Body of pancreas (tissue), 4 donors: Measurements from ENCODE around the gene C19orf81. TPM values are rescaled to one million over a fixed set of nuclear protein-coding genes. Genes with fewer than 3 reads are reported as not detected.

Experiments
- ATAC-seq: fragments of 150-250 bp; one replicate; pipeline ENCODE4 v1.9.1; 2016
- DNase-seq, 4 donors: peaks; one replicate each; pipeline ENCODE4 v3.0.0-alpha.2; 2019
- H3K27ac ChIP-seq, 4 donors: fragments of 200-600 bp; sonication (generic); 1 replicate in 3 of 4; 2 replicates in 1 of 4; pipeline versions ENCODE4 v1.5.1 to v1.6.1; 2016 to 2019; ENCODE audit warnings: mild to moderate bottlenecking in 1 of 4, mixed read lengths in 1 of 4, moderate library complexity in 1 of 4
- H3K27me3 ChIP-seq, 2 donors: fragments of 200-600 bp; sonication (generic); one replicate each; pipeline ENCODE4 v1.6.0; 2016; ENCODE audit warnings: mild to moderate bottlenecking in 1 of 2
- H3K36me3 ChIP-seq, 2 donors: fragments of 200-600 bp; sonication (generic); replicated peaks in 1 of 2; 2 replicates each; pipeline ENCODE4 v1.5.1; 2016; ENCODE audit warnings: low read depth in 2 of 2; ENCODE audit not compliant: insufficient read depth in 1 of 2
- H3K4me1 ChIP-seq: fragments of 200-600 bp; sonication (generic); one replicate; pipeline ENCODE4 v1.6.0; 2016
- H3K4me3 ChIP-seq, 2 donors: fragments of 200-600 bp; sonication (generic); 1 replicate in 1 of 2; 2 replicates in 1 of 2; pipeline ENCODE4 v1.5.1; 2016 to 2019
- H3K9me3 ChIP-seq, 3 donors: fragments of 200-600 bp; sonication (generic); 1 replicate in 2 of 3; 2 replicates in 1 of 3; pipeline ENCODE4 v1.5.1; 2016
- POLR2A ChIP-seq, 3 donors: fragments of 450-650 bp; IDR thresholded peaks; one replicate each; pipeline ENCODE4 v1.6.1; 2016; ENCODE audit warnings: antibody characterized with exemption in 3 of 3, mild to moderate bottlenecking in 2 of 3
- WGBS, 2 donors: methylation state at CpG; one replicate each; pipeline ENCODE4 v1.1.5; 2017; 5-methylcytosine and 5-hydroxymethylcytosine counted together
- intact Hi-C: fragments of 100-400 bp; cut with DNase I; formaldehyde crosslinking; loops from one replicate; pipeline ENCODE4 v1.15.1; 2023
- total RNA-seq, 2 donors: library from RNA; depleted of rRNA; stranded (reverse); fragments of >200 nt; gene quantifications; one replicate each; pipeline ENCODE4 v1.1.0, GENCODE V29; 2016
- TF ChIP-seq, protein P1 (sequence below), 7 experiments: fragments of 450-650 bp in 4 of 7; fragments of 200-600 bp in 3 of 7; sonication (generic) in 3 of 7; IDR thresholded peaks; one replicate each; pipeline ENCODE4 v1.5.1; 2016 to 2019; ENCODE audit warnings: antibody characterized with exemption in 7 of 7

The C19orf81 gene
- total RNA-seq, 2 donors from 2014 or later, result not detected

DNA sequence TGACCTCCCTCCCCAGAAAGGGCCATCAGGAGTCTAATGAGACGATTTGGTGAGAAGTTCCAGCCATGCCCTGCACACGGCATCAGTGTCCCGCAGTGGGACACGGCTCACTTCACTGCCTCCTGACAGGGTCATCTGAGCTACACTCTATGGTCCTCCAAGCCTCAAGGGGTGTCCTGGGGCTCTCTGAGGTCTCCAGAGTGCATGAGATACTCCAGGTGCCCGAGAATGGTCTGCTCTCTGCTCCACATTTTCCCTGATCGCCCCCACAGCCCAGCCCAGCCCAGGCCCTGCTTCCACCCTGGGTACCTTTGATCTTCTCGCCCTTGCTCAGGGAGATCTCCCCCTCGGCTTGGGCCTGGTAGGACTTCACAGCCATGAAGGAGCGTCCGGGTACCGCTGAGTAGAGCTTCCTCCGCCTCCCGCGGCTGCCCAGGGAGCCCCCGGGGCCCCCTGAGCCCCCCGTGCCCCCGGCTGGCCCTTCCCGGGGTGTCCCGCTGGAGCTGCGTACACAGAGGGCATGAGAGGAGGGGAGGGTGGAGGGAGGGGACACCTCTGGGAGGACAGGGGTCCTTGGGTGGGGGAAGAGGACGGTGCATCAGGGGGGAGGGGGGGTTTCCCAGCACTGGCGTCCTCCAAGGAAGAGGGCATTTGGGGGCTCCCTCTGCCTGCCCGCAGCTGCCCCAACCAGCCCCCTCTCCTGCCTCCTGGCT lies 53.1 kb downstream of the C19orf81 start:
- no peaks in the 10 kb centered on the region for H3K4me1 ChIP-seq
- intact Hi-C loops, result no loop called here
- peaks cover 0 to 11% of the 10 kb centered on the region in 2 donors for H3K27me3 ChIP-seq
- no peak overlapping the region for H3K27ac ChIP-seq
- DNase-seq, result no peak
- H3K9me3 ChIP-seq, result no peaks in the 10 kb centered on the region
- ATAC-seq, result no peak
- WGBS, 2 donors, result 39 to 46% methylated on average over 12 to 20 of the region's 23 CpGs
- no peak for TF ChIP-seq POLR2A (IDR thresholded peaks at IDR 0.05)
- TF ChIP-seq, protein P1, sequence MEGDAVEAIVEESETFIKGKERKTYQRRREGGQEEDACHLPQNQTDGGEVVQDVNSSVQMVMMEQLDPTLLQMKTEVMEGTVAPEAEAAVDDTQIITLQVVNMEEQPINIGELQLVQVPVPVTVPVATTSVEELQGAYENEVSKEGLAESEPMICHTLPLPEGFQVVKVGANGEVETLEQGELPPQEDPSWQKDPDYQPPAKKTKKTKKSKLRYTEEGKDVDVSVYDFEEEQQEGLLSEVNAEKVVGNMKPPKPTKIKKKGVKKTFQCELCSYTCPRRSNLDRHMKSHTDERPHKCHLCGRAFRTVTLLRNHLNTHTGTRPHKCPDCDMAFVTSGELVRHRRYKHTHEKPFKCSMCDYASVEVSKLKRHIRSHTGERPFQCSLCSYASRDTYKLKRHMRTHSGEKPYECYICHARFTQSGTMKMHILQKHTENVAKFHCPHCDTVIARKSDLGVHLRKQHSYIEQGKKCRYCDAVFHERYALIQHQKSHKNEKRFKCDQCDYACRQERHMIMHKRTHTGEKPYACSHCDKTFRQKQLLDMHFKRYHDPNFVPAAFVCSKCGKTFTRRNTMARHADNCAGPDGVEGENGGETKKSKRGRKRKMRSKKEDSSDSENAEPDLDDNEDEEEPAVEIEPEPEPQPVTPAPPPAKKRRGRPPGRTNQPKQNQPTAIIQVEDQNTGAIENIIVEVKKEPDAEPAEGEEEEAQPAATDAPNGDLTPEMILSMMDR (IDR thresholded peaks at IDR 0.05), result no peak
- H3K36me3 ChIP-seq, result no peaks in the 10 kb centered on the region
- H3K4me3 ChIP-seq, result no peak overlapping the region

DNA sequence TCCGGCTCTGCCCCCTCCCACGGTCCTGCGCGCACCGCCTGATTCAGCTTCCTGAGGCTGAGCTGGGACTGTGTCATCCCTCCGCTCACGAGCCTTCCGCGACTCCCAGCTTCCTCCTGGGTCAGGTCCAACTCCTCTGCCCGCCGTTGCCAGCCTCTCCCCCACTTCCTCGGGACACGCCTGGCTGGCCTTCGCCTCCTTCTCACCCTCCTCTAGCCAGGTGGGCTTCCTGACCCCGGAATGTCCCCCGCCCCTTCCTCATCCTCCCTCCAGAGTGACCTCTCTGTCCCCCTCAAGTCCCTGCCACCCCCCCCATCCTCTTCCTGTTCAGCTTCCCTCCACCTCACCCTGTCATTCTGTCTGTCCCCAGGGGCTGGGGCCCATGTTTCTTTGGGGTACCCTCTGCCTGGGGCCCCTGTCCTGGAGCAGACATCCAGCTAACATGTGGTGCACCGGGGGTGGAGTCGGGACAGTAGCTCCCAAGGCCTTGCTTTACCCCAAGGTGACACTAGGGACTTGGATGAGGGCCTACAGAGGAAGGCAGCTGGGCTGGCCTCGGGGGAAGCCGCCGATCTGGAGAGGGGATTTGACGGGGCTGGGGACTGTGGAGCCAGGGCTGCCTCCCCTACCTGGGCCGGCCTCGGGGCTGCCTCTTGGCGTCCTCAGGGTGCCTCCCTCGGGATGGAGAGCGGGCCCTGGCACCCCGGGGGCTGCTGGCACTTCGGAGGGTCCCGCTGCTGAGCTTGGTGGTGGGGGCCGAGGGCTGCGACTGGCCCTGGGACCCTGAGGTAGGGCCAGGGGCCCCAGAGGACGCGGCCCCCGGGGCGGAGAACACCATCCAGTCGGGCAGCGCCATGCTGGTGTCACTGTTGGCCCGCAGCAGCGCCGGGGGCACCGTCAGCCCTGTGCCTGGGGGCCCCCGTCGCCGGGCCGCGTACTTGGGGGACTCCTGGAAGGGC lies 53.9 kb downstream of the C19orf81 start:
- Histone ChIP-seq H3K36me3 (no peaks in the 10 kb centered on the region), H3K4me1 (no peaks in the 10 kb centered on the region), H3K27me3 (peaks cover 0 to 11% of the 10 kb centered on the region in 2 donors), H3K27ac (no peak overlapping the region), H3K9me3 (no peaks in the 10 kb centered on the region), H3K4me3 (no peak overlapping the region)
- WGBS, 2 donors, result 52% methylated on average over 27 to 36 of the region's 47 CpGs
- TF ChIP-seq POLR2A (IDR thresholded peaks at IDR 0.05), result no peak
- TF ChIP-seq, protein P1 (IDR thresholded peaks at IDR 0.05), result no peak
- DNase-seq (no peak), ATAC-seq (no peak)
- intact Hi-C loops, result no loop called here

DNA sequence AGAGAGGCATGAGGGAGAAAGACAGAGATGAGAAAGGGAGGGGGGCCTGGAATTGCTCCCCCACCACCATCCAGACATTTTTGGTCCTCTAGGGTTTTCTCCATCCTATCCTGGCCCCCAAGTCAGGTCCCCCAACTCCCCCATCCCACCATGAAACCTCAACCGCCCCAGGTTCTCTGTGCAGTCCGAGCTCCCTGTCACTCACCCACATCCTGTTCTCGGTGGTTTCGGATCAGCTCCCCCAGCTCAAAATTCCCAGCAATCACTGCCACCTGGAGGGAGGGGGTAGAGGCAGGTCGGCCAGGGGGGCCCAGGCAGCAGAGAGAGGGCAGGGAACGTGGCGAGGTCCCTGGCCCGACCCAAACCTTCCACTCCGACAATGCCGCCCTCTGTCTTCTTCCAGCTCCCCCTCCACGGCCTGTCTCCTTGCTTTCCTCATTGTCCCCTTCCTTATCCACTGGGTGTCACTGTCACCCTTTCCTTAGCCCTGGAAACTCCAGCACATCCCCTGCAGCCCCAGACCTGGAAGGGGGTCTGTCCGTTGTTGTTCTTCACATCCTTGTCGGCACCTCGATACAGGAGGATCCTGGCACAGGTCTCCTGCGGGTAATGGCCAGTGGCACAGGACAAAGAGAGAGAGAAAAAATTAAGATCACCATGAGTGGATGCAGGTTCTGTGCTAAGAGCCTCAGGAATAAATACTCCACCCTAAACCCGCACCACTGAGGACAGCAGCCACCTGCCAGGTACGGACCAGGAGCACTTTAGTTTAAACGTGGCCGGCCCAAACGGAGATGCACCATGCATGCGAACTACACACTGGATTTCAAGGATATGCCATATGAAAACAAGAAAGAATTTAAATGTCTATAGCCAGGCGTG lies 54.9 kb downstream of the C19orf81 start:
- no peaks in the 10 kb centered on the region for H3K4me1 ChIP-seq
- no peaks in the 10 kb centered on the region for H3K36me3 ChIP-seq
- no peak for DNase-seq
- TF ChIP-seq, protein P1 (IDR thresholded peaks at IDR 0.05), result peak in 2 of 7 experiments; percentile 4 to 17
- TF ChIP-seq POLR2A (IDR thresholded peaks at IDR 0.05), result no peak
- WGBS, 2 donors, result 16 to 17% methylated on average over 21 to 22 of the region's 22 CpGs
- no peak for ATAC-seq
- intact Hi-C loops, result no loop called here
- peaks cover 0 to 11% of the 10 kb centered on the region in 2 donors for H3K27me3 ChIP-seq
- H3K27ac ChIP-seq, result no peak overlapping the region
- H3K4me3 ChIP-seq, result no peak overlapping the region
- no peaks in the 10 kb centered on the region for H3K9me3 ChIP-seq

DNA sequence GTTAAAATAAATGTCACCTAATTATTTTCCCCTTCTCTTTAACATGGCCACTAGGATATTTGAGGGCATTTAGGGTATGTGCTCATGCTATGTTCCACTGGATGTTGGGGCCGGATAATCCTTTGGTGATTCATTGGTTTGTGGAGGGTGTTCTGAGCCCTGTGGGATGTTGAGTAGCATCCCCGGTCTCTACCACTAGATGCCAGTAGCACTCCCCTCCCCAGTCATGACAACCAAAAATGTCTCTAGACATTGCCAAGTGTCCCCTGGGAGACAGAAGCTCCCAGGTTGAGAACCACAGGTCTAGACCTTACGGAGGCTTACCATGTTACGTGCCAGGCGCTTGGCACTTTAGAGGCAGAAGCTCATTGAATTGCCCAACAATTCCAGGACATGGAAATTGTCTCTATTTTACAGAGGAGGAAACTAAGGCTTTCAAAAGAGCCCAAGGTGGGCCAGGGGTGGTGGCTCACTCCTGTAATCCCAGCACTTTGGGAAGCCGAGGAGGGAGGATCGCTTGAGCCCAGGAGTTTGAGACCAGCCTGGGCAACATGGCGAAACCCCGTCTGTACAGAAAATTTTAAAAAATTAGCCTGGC lies 56.3 kb downstream of the C19orf81 start:
- intact Hi-C loops, result no loop called here
- TF ChIP-seq, protein P1 (IDR thresholded peaks at IDR 0.05), result peak in 6 of 7 experiments; percentile 19 to 50 (median 40)
- TF ChIP-seq POLR2A (IDR thresholded peaks at IDR 0.05), result no peak
- Histone ChIP-seq H3K9me3 (no peaks in the 10 kb centered on the region), H3K27ac (no peak overlapping the region), H3K4me3 (no peak overlapping the region), H3K27me3 (peaks cover 0 to 11% of the 10 kb centered on the region in 2 donors), H3K4me1 (no peaks in the 10 kb centered on the region), H3K36me3 (no peaks in the 10 kb centered on the region)
- DNase-seq (no peak), ATAC-seq (no peak)
- WGBS, 2 donors, result 23 to 42% methylated on average over 9 of the region's 9 CpGs
